Measurements from ENCODE around the gene MGAT5.

The MGAT5 gene

GRCh38 chr2:134482131-134482723 is 228.4 kb downstream of the MGAT5 start (continued):
- TF ChIP-seq, protein P1, sequence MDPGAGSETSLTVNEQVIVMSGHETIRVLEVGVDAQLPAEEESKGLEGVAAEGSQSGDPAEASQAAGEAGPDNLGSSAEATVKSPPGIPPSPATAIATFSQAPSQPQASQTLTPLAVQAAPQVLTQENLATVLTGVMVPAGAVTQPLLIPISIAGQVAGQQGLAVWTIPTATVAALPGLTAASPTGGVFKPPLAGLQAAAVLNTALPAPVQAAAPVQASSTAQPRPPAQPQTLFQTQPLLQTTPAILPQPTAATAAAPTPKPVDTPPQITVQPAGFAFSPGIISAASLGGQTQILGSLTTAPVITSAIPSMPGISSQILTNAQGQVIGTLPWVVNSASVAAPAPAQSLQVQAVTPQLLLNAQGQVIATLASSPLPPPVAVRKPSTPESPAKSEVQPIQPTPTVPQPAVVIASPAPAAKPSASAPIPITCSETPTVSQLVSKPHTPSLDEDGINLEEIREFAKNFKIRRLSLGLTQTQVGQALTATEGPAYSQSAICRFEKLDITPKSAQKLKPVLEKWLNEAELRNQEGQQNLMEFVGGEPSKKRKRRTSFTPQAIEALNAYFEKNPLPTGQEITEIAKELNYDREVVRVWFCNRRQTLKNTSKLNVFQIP (CRISPR knock-in tag; IDR thresholded peaks at IDR 0.05; ENCODE audit: borderline replicate concordance, low read depth): no peak
- TF ChIP-seq ZNF565 (CRISPR knock-in tag; conservative IDR thresholded peaks at IDR 0.05; ENCODE audit: low read depth): no peak
- TF ChIP-seq, protein P2, sequence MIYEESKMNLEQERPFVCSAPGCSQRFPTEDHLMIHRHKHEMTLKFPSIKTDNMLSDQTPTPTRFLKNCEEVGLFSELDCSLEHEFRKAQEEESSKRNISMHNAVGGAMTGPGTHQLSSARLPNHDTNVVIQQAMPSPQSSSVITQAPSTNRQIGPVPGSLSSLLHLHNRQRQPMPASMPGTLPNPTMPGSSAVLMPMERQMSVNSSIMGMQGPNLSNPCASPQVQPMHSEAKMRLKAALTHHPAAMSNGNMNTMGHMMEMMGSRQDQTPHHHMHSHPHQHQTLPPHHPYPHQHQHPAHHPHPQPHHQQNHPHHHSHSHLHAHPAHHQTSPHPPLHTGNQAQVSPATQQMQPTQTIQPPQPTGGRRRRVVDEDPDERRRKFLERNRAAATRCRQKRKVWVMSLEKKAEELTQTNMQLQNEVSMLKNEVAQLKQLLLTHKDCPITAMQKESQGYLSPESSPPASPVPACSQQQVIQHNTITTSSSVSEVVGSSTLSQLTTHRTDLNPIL (CRISPR knock-in tag; IDR thresholded peaks at IDR 0.05; ENCODE audit: low read depth): no peak

GRCh38 chr2:134482766-134483340 is 229.0 kb downstream of the MGAT5 start:
- TF ChIP-seq CSRNP3 (CRISPR knock-in tag; IDR thresholded peaks at IDR 0.05) (no peak), OSR1 (CRISPR knock-in tag; IDR thresholded peaks at IDR 0.05) (no peak), ZFP30 (CRISPR knock-in tag; IDR thresholded peaks at IDR 0.05) (no peak)
- TF ChIP-seq, protein P2 (CRISPR knock-in tag; IDR thresholded peaks at IDR 0.05; ENCODE audit: low read depth): no peak
- TF ChIP-seq, protein P3, sequence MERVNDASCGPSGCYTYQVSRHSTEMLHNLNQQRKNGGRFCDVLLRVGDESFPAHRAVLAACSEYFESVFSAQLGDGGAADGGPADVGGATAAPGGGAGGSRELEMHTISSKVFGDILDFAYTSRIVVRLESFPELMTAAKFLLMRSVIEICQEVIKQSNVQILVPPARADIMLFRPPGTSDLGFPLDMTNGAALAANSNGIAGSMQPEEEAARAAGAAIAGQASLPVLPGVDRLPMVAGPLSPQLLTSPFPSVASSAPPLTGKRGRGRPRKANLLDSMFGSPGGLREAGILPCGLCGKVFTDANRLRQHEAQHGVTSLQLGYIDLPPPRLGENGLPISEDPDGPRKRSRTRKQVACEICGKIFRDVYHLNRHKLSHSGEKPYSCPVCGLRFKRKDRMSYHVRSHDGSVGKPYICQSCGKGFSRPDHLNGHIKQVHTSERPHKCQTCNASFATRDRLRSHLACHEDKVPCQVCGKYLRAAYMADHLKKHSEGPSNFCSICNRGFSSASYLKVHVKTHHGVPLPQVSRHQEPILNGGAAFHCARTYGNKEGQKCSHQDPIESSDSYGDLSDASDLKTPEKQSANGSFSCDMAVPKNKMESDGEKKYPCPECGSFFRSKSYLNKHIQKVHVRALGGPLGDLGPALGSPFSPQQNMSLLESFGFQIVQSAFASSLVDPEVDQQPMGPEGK (CRISPR knock-in tag; IDR thresholded peaks at IDR 0.05; ENCODE audit: borderline replicate concordance): no peak
- no peak for ATAC-seq

DNA sequence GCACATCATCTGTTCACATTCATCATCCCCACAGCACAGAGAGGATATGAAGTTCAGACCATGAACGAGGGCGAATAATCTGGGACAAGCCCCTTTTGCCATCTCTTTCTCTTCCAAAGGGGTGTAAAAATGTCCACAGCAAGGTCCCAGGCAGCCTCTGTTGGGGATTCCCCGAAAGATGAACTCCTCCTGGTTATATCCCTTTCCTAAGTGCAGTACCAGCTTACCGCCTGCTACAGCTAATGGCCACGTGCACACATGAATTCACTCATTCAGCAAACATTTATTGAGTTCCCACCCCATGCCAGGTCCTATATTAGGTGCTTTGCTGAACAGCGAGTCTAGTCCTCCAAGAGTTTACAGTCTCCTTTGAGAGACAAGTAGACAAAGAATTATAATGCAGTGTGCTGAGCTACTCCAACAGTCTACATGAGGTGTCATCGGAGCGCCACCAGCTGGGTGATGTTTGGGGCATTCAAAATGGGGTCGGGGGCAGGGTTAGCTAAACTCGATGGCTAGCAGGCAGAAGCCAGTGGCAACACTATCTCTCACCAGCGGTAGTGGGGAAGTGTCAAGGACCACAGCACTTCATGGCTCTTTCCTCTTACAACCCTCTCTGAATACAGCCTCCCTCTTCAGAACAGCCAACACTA is 236.0 kb downstream of the MGAT5 start:
- no peak for TF ChIP-seq ZNF70 (CRISPR knock-in tag; IDR thresholded peaks at IDR 0.05)
- TF ChIP-seq, protein P3 (CRISPR knock-in tag; IDR thresholded peaks at IDR 0.05; ENCODE audit: borderline replicate concordance): no peak
- no peak for TF ChIP-seq TCF4 (CRISPR knock-in tag; IDR thresholded peaks at IDR 0.05; ENCODE audit: borderline replicate concordance)
- no peak for TF ChIP-seq ZFP30 (CRISPR knock-in tag; IDR thresholded peaks at IDR 0.05)
- no peak for TF ChIP-seq SNAI2 (CRISPR knock-in tag; IDR thresholded peaks at IDR 0.05)
- TF ChIP-seq RARB (CRISPR knock-in tag; IDR thresholded peaks at IDR 0.05): no peak
- TF ChIP-seq, protein P4, sequence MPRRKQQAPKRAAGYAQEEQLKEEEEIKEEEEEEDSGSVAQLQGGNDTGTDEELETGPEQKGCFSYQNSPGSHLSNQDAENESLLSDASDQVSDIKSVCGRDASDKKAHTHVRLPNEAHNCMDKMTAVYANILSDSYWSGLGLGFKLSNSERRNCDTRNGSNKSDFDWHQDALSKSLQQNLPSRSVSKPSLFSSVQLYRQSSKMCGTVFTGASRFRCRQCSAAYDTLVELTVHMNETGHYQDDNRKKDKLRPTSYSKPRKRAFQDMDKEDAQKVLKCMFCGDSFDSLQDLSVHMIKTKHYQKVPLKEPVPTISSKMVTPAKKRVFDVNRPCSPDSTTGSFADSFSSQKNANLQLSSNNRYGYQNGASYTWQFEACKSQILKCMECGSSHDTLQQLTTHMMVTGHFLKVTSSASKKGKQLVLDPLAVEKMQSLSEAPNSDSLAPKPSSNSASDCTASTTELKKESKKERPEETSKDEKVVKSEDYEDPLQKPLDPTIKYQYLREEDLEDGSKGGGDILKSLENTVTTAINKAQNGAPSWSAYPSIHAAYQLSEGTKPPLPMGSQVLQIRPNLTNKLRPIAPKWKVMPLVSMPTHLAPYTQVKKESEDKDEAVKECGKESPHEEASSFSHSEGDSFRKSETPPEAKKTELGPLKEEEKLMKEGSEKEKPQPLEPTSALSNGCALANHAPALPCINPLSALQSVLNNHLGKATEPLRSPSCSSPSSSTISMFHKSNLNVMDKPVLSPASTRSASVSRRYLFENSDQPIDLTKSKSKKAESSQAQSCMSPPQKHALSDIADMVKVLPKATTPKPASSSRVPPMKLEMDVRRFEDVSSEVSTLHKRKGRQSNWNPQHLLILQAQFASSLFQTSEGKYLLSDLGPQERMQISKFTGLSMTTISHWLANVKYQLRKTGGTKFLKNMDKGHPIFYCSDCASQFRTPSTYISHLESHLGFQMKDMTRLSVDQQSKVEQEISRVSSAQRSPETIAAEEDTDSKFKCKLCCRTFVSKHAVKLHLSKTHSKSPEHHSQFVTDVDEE (CRISPR knock-in tag; IDR thresholded peaks at IDR 0.05): no peak
- no peak for TF ChIP-seq CSRNP3 (CRISPR knock-in tag; IDR thresholded peaks at IDR 0.05)
- no peak for ATAC-seq
